Fibroblast of lung (primary cell): ENCODE measurements around the gene XRCC1.

ENCODE experiments used
- CTCF ChIP-seq, 2 donors: IDR thresholded peaks in 1 of 2; conservative IDR thresholded peaks in 1 of 2; 1 replicate in 1 of 2; 2 replicates in 1 of 2; pipeline ENCODE4 v1.5.1; 2011 to 2012; ENCODE audit warnings: low read length in 2 of 2, control low read depth in 1 of 2, inconsistent platforms in 1 of 2, low read depth in 1 of 2, mild to moderate bottlenecking in 1 of 2
- EZH2 ChIP-seq: IDR thresholded peaks from 2 replicates; pipeline ENCODE4 v1.5.1; 2012; ENCODE audit warnings: low read length, control low read depth, mild to moderate bottlenecking; ENCODE audit errors: missing control alignments

- TF ChIP-seq CTCF (conservative IDR thresholded peaks at IDR 0.05 in 1 of 2, IDR thresholded peaks at IDR 0.05 in 1 of 2; ENCODE audit: low read depth in 1 of 2, low read length in 2 of 2) (no peak), EZH2 (no peak)
Observed at GRCh38 chr19:43551399-43552197, 23.7 kb downstream of the XRCC1 start.
